Skeletal muscle satellite cell (primary cell): Measurements from ENCODE around the gene HOXC12.

Experiments used
- H3K27me3 ChIP-seq: 2 replicates; pipeline ENCODE4 v1.7.0; 2013; ENCODE audit warnings: low read length; ENCODE audit not compliant: control insufficient read depth, insufficient read depth
- H3K36me3 ChIP-seq: 2 replicates; pipeline ENCODE4 v1.7.0; 2013; ENCODE audit warnings: mild to moderate bottlenecking, control low read depth, low read length; ENCODE audit not compliant: insufficient read depth
- H3K4me1 ChIP-seq: 2 replicates; pipeline ENCODE4 v1.7.0; 2013; ENCODE audit warnings: low read length; ENCODE audit not compliant: control insufficient read depth, insufficient read depth
- H3K4me2 ChIP-seq: 2 replicates; pipeline ENCODE4 v1.7.0; 2013; ENCODE audit warnings: mild to moderate bottlenecking, low read length
- H3K4me3 ChIP-seq: 2 replicates; pipeline ENCODE4 v1.7.0; 2013; ENCODE audit warnings: low read length
- H3K9ac ChIP-seq: 2 replicates; pipeline ENCODE4 v1.7.0; 2013; ENCODE audit warnings: mild to moderate bottlenecking, low read depth, low read length, moderate library complexity
- H3K9me3 ChIP-seq: replicated peaks from 2 replicates; pipeline ENCODE4 v1.7.0; 2013; ENCODE audit warnings: mild to moderate bottlenecking, control low read depth, low read length

Gene HOXC12

DNA sequence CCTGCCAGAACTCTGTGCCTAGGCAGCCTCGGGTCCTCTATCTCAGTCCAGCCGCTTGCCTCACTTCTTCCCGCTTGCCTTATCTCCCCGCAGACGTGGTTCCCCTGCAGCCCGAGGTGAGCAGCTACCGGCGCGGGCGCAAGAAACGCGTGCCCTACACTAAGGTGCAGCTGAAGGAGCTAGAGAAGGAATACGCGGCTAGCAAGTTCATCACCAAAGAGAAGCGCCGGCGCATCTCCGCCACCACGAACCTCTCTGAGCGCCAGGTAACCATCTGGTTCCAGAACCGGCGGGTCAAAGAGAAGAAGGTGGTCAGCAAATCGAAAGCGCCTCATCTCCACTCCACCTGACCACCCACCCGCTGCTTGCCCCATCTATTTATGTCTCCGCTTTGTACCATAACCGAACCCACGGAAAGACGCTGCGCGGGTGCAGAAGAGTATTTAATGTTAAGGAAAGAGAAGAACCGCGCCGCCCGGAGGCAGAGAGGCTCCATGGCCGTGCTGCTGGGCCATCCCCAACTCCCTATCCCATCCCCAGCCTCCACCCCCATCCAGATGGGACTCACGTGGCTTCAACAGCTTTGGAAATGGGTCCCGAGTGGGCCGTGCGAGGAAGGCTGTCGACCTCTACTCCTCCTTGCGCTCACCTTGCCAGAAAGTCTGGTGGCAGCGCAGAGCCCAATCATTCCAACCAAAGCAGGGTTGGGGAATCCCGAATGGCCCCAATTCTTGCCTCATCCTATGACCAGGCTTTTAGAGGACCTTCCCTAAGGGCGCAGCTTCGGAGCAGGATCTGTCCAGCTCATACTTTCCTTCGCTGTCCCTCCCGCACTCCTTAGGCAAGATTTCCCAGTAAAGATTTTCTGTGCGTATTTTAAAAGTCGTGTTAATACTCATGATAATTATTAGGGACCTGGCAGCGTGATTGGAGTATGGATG is 9.5 kb upstream of the HOXC12 start:
- no peak overlapping the region for H3K4me3 ChIP-seq
- peaks cover under 1% of the 10 kb centered on the region for H3K27me3 ChIP-seq
- no peak overlapping the region for H3K9ac ChIP-seq
- no peaks in the 10 kb centered on the region for H3K9me3 ChIP-seq
- H3K36me3 ChIP-seq = peaks cover 20% of the 10 kb centered on the region
- peaks cover 16% of the 10 kb centered on the region for H3K4me1 ChIP-seq
- H3K4me2 ChIP-seq = no peak overlapping the region

DNA sequence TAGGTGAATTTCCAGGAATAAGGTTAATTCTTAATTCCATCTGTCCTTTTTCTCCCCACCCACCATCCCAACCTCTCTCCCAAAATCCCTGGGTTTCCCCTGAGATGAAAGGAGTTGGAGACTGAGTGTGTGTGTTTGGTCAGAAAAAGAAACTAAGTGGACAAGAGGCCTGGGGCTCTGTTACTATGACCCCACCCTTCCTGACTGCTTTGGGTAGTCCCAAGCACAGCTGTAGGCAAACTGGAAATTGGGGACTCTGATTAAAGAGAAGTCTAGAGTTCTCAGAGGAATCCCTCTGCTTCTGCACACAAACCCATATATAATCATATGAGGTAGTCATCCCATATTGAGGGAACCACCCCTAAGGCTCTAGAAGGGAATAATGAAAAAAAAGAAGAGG is 7.0 kb upstream of the HOXC12 start:
- Histone ChIP-seq H3K27me3 (peaks cover 18% of the 10 kb centered on the region), H3K4me2 (no peak overlapping the region), H3K4me1 (no peaks in the 10 kb centered on the region), H3K4me3 (no peak overlapping the region), H3K9ac (no peak overlapping the region), H3K36me3 (peaks cover 20% of the 10 kb centered on the region), H3K9me3 (no peaks in the 10 kb centered on the region)

DNA sequence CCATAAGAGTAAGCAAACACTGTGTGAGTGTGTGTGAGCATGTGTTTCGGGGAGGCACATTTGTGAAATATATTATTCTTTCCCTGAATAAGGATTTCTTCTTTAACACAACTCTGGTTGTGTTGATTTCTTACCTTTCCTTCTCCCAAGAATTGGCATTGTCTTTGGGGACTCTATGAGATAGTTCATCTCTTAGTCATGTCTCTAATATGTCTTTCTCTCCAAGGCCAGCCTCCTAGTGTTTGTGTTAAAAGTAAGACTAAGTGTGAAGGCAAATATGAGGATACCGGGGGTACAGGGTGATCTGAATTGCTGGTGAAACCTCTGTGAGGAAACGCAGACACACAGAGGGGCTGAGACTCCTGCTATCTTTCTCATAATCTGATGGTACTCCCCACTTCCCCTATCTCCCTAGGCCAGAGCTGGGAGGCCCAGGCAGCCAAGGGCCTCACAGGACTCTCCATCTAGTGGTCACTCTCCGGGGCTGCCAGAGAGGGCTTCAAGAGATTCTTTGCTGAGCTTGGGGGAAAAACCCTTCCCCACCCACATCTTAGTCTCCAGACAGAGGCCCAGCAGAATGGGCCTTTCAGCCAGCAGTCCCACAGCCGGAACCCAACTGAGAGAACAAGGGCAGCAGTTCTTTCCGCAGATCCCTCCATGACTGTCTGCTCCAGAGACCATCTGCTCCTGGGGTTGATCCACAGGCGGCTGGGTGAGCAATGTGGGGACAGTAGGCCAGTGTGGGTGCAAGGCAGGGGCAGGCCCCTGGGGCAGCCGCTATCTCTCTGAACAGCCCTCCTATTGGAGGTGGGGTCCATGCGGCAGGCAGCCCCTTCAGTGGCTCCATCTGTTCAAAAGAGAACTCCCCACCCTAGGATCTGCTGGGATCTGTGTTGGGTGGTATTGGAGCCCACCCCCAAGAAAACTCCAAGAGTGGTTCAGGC is 5.8 kb upstream of the HOXC12 start:
- Histone ChIP-seq H3K36me3 (peaks cover 20% of the 10 kb centered on the region), H3K4me2 (no peak overlapping the region), H3K27me3 (peaks cover 18% of the 10 kb centered on the region), H3K4me1 (no peaks in the 10 kb centered on the region), H3K9ac (no peak overlapping the region), H3K9me3 (no peaks in the 10 kb centered on the region), H3K4me3 (no peak overlapping the region)

DNA sequence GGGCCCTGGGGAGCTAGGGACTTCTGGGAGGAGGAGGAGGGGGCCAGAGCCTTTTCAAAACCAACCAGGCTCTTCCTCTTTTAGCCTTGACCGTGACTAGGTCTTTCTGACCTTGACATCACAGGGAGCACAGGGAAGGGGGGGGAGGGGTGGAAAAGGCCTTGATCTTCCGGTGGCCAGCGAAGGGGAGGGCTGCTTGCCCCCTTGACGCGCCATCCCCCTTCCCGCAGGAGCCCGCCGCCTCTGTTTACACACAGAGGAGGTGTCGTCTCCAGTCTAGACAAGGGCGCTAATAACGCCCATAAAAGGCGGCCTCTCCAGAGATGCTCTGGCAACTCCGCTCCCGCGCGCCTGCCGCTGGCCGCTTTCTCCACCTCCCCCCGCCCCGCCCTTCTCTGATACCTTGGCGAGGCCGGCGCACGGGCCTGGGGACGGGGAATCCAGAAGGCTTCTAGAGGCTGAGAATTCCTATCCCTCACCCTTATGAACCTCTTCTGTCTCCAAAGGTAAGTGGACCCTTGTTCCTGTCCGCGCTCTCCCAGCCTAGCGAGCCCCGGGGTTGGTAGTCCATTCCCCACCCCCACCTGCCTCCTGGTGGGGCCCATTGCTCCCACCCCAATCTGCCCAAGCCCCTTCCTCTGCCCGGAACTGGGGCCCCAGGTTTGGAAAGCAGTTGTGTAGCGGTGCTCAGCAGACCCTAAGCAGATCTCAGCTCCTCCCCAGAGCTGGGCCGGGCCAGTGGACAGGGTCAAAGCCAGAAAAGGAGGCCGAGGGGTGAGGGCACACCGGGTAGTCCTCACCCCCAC is 4.9 kb upstream of the HOXC12 start:
- Histone ChIP-seq H3K36me3 (peaks cover 17% of the 10 kb centered on the region), H3K9me3 (no peaks in the 10 kb centered on the region), H3K27me3 (peaks cover 18% of the 10 kb centered on the region), H3K4me1 (peaks cover 1% of the 10 kb centered on the region), H3K9ac (no peak overlapping the region), H3K4me2 (no peak overlapping the region), H3K4me3 (no peak overlapping the region)

DNA sequence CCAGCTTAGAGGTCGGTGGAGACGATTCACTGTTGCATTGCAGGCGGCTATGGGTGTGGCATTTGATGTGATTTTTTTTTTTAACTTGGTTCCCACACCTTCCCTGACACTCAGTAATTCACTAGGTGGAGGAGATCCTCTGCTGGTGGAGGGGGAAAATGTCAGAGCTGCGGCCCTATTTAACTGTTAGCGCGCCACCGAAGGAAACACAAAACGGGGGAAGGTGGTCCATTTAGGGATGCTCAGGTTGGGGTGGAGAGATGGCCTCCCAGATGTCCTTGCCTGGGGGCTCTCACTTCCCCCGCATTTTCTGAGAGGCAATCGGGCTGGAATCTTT is 4.3 kb upstream of the HOXC12 start:
- H3K4me1 ChIP-seq = peaks cover 4% of the 10 kb centered on the region
- no peak overlapping the region for H3K9ac ChIP-seq
- no peak overlapping the region for H3K4me2 ChIP-seq
- H3K27me3 ChIP-seq = peaks cover 18% of the 10 kb centered on the region
- no peak overlapping the region for H3K4me3 ChIP-seq
- no peaks in the 10 kb centered on the region for H3K9me3 ChIP-seq
- peaks cover 12% of the 10 kb centered on the region for H3K36me3 ChIP-seq

DNA sequence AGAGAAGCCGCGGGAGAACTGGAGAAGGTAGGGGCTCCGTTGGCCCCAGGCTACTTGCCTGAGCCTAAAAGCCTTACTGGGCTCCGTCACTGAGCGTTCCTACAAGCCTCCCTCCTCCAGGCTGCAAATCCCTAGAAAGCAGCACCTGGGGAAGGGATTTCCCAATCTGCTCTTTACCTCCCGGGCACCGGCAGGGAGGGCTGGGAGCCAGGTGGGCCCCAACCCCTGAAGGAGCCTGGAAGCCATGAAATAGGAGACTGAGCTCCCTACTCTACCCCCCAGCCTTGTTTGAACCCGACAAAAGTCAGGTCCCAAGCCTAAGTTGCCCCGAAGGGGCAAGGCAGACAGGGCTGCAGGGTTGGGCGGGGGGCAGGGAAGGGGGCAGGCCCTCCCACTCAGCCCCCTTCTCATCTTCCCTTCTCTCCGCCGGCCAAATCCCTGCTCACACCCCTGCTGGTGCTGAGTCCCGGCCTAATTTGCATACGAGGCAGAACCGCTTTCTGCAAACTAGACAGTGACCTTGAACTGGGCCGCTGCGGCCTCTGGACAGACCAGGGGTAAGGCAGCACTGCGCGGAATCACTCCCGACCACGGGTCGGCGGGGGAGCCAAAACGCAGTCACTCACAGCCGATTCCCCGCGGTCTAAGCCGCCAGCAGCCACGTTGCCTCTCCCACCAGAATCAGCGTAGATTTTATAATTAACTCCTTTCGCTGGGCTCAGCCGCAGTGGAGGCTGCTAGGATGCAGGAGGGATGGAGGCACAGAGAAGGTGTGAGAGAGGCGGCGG is 3.7 kb upstream of the HOXC12 start:
- Histone ChIP-seq H3K9ac (no peak overlapping the region), H3K4me2 (no peak overlapping the region), H3K27me3 (peaks cover 18% of the 10 kb centered on the region), H3K4me1 (peaks cover 4% of the 10 kb centered on the region), H3K36me3 (peaks cover 6% of the 10 kb centered on the region), H3K9me3 (no peaks in the 10 kb centered on the region), H3K4me3 (no peak overlapping the region)

DNA sequence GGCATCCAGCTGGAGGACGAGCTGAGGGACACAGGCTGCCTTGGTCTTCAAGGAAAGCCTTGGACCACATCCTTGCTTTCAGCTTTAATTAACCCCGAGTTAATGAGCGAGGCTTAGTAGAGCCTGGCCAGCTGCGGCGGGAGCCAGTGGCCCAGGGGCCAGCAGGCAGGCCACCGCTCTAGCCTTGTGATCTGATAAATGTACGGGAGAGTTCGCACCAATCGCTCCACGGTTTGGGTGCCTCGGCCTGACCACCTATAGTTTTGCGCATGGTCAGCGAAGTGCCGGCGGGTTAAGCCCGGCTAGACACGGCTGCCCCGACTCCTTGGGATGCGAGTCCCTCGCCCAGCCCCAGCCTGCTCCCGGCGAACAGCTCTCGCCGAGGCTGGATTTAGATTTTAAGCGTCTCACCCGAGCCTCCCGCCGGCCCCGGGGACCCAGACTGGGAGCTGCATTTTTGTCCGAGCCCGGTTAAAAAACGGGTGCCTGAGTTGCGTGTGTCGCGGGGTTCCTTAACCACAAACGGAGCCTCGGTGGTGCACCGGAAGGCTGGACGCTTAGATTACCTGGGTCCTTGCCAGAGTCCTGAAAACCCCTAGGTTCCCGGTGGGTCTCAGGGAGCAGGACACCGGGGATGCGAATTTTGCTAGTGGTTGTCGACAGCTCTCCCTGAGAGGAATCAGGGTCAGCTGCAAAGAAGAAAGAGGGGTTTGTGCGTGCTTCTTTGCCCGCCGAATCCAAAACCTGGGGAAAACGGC is 2.9 kb upstream of the HOXC12 start:
- Histone ChIP-seq H3K27me3 (peaks cover 18% of the 10 kb centered on the region), H3K9me3 (no peaks in the 10 kb centered on the region), H3K9ac (no peak overlapping the region), H3K4me2 (no peak overlapping the region), H3K4me3 (no peak overlapping the region), H3K36me3 (peaks cover under 1% of the 10 kb centered on the region), H3K4me1 (peaks cover 11% of the 10 kb centered on the region)

DNA sequence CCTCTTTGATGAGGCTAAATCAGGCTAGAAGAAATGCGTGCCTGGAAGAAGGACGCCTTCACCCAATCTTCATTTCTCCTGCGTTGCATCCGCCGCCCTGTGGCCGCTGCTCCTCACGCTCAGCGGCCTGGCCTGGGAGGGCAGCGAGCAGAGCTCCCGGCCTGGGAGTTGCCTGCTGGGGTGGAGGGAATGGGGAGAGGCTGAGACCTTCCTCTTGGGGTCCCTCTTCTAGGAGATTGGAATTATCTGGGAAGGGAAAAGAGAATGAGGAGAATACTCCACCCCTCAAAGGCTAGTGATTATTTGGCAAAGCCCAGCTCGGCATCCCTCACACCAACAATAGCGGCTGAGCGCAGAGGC is 2.4 kb upstream of the HOXC12 start:
- H3K4me3 ChIP-seq = no peak overlapping the region
- no peaks in the 10 kb centered on the region for H3K9me3 ChIP-seq
- peaks cover 13% of the 10 kb centered on the region for H3K4me1 ChIP-seq

DNA sequence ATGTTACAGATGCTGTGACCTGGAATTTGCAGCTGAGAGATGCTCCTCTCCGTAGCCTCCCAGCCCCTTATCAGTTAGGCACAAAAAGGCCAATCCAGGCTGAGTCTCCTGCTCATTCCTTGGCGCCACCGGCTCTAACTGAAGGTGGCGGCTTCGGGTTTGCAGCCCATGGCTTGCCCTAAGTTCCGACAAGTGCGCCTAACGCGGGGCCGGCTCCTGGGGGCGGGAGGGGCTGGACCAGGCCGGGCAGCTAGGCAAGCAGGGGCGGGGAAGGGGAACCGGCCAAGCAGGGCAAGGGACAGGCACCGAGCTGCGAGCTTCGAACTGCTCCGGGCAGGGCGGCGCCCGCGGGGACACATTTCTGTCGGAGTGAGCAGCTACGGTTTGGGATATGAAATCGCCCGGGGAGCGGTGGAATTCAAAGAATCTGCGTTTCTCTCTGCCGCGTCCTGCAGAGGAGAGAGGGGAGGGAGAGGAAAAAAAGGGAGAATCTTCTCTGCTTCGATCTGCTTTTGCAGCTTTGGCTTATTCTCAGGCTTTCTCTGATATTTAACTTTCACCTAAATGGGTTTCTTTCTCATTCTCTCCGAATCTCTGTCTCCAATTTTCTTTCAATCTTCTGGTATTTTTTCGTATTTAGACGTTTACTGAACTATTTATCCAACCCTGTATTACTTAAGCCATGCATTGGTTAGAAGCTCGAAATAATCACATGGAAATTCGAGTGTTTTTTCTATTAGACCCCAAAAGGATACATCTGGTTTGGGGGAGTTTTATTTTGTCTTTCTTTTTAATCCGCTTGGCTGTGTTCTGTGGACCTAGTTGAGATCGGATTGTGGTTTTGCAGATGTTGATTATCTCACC is 1.6 kb upstream of the HOXC12 start:
- Histone ChIP-seq H3K4me2 (no peak overlapping the region), H3K27me3 (peaks cover 18% of the 10 kb centered on the region), H3K9me3 (no peaks in the 10 kb centered on the region), H3K36me3 (no peaks in the 10 kb centered on the region), H3K4me1 (peaks cover 13% of the 10 kb centered on the region), H3K4me3 (no peak overlapping the region), H3K9ac (no peak overlapping the region)

More for the DNA sequence above, 2.4 kb upstream of the HOXC12 start:
- H3K4me2 ChIP-seq = no peak overlapping the region
- H3K27me3 ChIP-seq = peaks cover 18% of the 10 kb centered on the region
- H3K36me3 ChIP-seq = no peaks in the 10 kb centered on the region
- H3K9ac ChIP-seq = no peak overlapping the region
